ENCODE measurements around the gene UBQLN4.

The UBQLN4 gene

GRCh38 chr1:156021093-156021428 is 32.5 kb downstream of the UBQLN4 start:
- peak overlapping the region; percentile 65 for H3K4me3 ChIP-seq (ENCODE audit: control insufficient read depth, low read depth, low read length)
- no peak for TF ChIP-seq CTCF (IDR thresholded peaks at IDR 0.05; ENCODE audit: control insufficient read depth, insufficient read depth, low read depth, low read length, missing control alignments)
- DNase-seq (ENCODE audit: low read depth) = no peak

GRCh38 chr1:156020293-156021092 is 33.1 kb downstream of the UBQLN4 start, which contains the start of gene SSR2:
SSR2 (minus strand) TSS chr1:156020951; CDS start chr1:156020167, 784 bp downstream.
- DNase-seq (ENCODE audit: low read depth) = peak; percentile 63
- peak within 1 kb of the TSS; percentile 65 for H3K4me3 ChIP-seq (ENCODE audit: control insufficient read depth, low read depth, low read length)
- no peak for TF ChIP-seq CTCF (IDR thresholded peaks at IDR 0.05; ENCODE audit: control insufficient read depth, insufficient read depth, low read depth, low read length, missing control alignments)

GRCh38 chr1:156019946-156020292 is 33.7 kb downstream of the UBQLN4 start:
- TF ChIP-seq CTCF (IDR thresholded peaks at IDR 0.05; ENCODE audit: control insufficient read depth, insufficient read depth, low read depth, low read length, missing control alignments) = no peak
- peak overlapping the region; percentile 65 for H3K4me3 ChIP-seq (ENCODE audit: control insufficient read depth, low read depth, low read length)
- DNase-seq (ENCODE audit: low read depth) = no peak

- DNase-seq (ENCODE audit: low read depth) = no peak
- no peak overlapping the region for H3K4me3 ChIP-seq (ENCODE audit: control insufficient read depth, low read depth, low read length)
- TF ChIP-seq CTCF (IDR thresholded peaks at IDR 0.05; ENCODE audit: control insufficient read depth, insufficient read depth, low read depth, low read length, missing control alignments) = no peak
Observed at GRCh38 chr1:156014829-156015228, 38.8 kb downstream of the UBQLN4 start.

- no peak for TF ChIP-seq CTCF (IDR thresholded peaks at IDR 0.05; ENCODE audit: control insufficient read depth, insufficient read depth, low read depth, low read length, missing control alignments)
- H3K4me3 ChIP-seq (ENCODE audit: control insufficient read depth, low read depth, low read length) = no peak overlapping the region
- DNase-seq (ENCODE audit: low read depth) = no peak
Observed at GRCh38 chr1:156012051-156012817, 41.4 kb downstream of the UBQLN4 start.

- no peak for TF ChIP-seq CTCF (IDR thresholded peaks at IDR 0.05; ENCODE audit: control insufficient read depth, insufficient read depth, low read depth, low read length, missing control alignments)
- H3K4me3 ChIP-seq (ENCODE audit: control insufficient read depth, low read depth, low read length) = no peak overlapping the region
- no peak for DNase-seq (ENCODE audit: low read depth)
Observed at GRCh38 chr1:156009404-156009803, 44.2 kb downstream of the UBQLN4 start.

All from AG09309 (cell line).